HepG2 (cell line): ENCODE results near the gene ADGRL2. TPM values are rescaled to one million over a fixed set of nuclear protein-coding genes. Genes with fewer than 3 reads are reported as not detected.

Experiments
- ATAC-seq: fragments of 200-7000 bp; cut with Tn5 transposase; 3 replicates; pipeline ENCODE4 v1.9.1; 2020; ENCODE audit warnings: mild to moderate bottlenecking, moderate library complexity
- BruUV-seq: library from RNA; stranded (reverse); fragments of 400-500 nt; replicated peaks from 2 replicates; lab custom pipeline; 2021; lab: Mats Ljungman, UMichigan
- CTCF ChIA-PET: fragments of 300-600 bp; formaldehyde crosslinking; extraction: SDS; loops from one replicate; lab custom pipeline; 2021; ENCODE audit warnings: low total read pairs, inconsistent platforms, low intra/inter-chr PET ratio; lab: Yijun Ruan, JAX
- POLR2A ChIA-PET: fragments of 350-600 bp; sonication (Branson Sonifier 250); formaldehyde crosslinking; loops from one replicate; lab custom pipeline; 2020; ENCODE audit warnings: antibody characterized with exemption, inconsistent platforms; lab: Yijun Ruan, JAX
- DNase-seq: peaks from one replicate; pipeline ENCODE4 v3.0.0-alpha.2; 2015; ENCODE audit warnings: low spot score
- FAIRE-seq: peaks from 3 replicates; lab custom pipeline; 2011; peaks lifted over from hg19 to GRCh38; lab: Jason Lieb, UNC
- H2AFZ ChIP-seq: one replicate; pipeline ENCODE4 v1.6.1; 2011; ENCODE audit warnings: low read length, inconsistent platforms
- H3K27ac ChIP-seq: fragments of 300-600 bp; 3 replicates; pipeline ENCODE4 v1.8.0; 2011; ENCODE audit warnings: mixed run types, mild to moderate bottlenecking, mixed read lengths, low read length, inconsistent platforms; ENCODE audit not compliant: insufficient read depth; ENCODE audit errors: extremely low read length
- H3K27me3 ChIP-seq, 2 experiments: fragments of 200-600 bp in 1 of 2; 2 replicates in 1 of 2; 3 replicates in 1 of 2; pipeline versions ENCODE4 v1.6.0 to v1.8.0; 2011; ENCODE audit warnings: low read length in 2 of 2, mild to moderate bottlenecking in 2 of 2, moderate library complexity in 2 of 2, inconsistent platforms in 1 of 2; ENCODE audit not compliant: insufficient read depth in 2 of 2, control insufficient read depth in 1 of 2
- H3K36me3 ChIP-seq, 2 experiments: fragments of 200-600 bp in 1 of 2; replicated peaks in 1 of 2; 2 replicates in 1 of 2; 3 replicates in 1 of 2; pipeline versions ENCODE4 v1.5.1 to v1.8.0; 2011; ENCODE audit warnings: low read length in 2 of 2, inconsistent platforms in 1 of 2; ENCODE audit not compliant: insufficient read depth in 2 of 2, control insufficient read depth in 1 of 2
- H3K4me1 ChIP-seq: 2 replicates; pipeline ENCODE4 v1.5.1; 2012; ENCODE audit warnings: low read length, inconsistent platforms; ENCODE audit not compliant: insufficient read depth
- H3K4me2 ChIP-seq: 2 replicates; pipeline ENCODE4 v1.6.0; 2011; ENCODE audit warnings: low read depth, low read length, inconsistent platforms
- H3K4me3 ChIP-seq, 3 experiments: fragments of 200-600 bp in 1 of 3; sonication (generic), shearing (Covaris generic) in 1 of 3; replicated peaks in 1 of 3; 2 replicates each; pipeline ENCODE4 v1.5.1; 2011 to 2016; ENCODE audit warnings: low read length in 3 of 3, inconsistent platforms in 2 of 3, low read depth in 2 of 3, mild to moderate bottlenecking in 2 of 3, control low read depth in 1 of 3, mixed read lengths in 1 of 3; ENCODE audit not compliant: insufficient read depth in 1 of 3
- H3K79me2 ChIP-seq: one replicate; pipeline ENCODE4 v1.6.1; 2011; ENCODE audit warnings: low read length, inconsistent platforms; ENCODE audit not compliant: insufficient read depth
- H3K9ac ChIP-seq: 2 replicates; pipeline ENCODE4 v1.6.0; 2011; ENCODE audit warnings: mild to moderate bottlenecking, low read depth, low read length, inconsistent platforms; ENCODE audit not compliant: insufficient read depth
- H3K9me3 ChIP-seq: 2 replicates; pipeline ENCODE4 v1.5.1; 2012; ENCODE audit warnings: mild to moderate bottlenecking, low read length
- H4K20me1 ChIP-seq: 2 replicates; pipeline ENCODE4 v1.6.0; 2011; ENCODE audit warnings: inconsistent platforms, mild to moderate bottlenecking, low read length, moderate library complexity; ENCODE audit not compliant: insufficient read depth
- ATM ChIP-seq: fragments of 450-650 bp; IDR thresholded peaks from 2 replicates; pipeline ENCODE4 v1.7.1; 2017; ENCODE audit warnings: mild to moderate bottlenecking, borderline replicate concordance
- KDM6A ChIP-seq: IDR thresholded peaks from 2 replicates; pipeline ENCODE4 v1.6.1; 2016; ENCODE audit warnings: low read depth
- LBX2 ChIP-seq: sonication (generic); formaldehyde crosslinking; IDR thresholded peaks from 2 replicates; pipeline ENCODE4 v1.5.0; 2020; ENCODE audit warnings: missing genetic modification reagents, mild to moderate bottlenecking, borderline replicate concordance
- MXI1 ChIP-seq: IDR thresholded peaks from 3 replicates; pipeline ENCODE4 v1.6.1; 2012; ENCODE audit warnings: low read depth, low read length, inconsistent platforms, borderline replicate concordance
- NONO ChIP-seq, 2 experiments: fragments of 450-650 bp in 1 of 2; sonication (generic) in 1 of 2; formaldehyde crosslinking in 1 of 2; IDR thresholded peaks in 1 of 2; conservative IDR thresholded peaks in 1 of 2; 2 replicates each; pipeline versions ENCODE4 v1.6.1 to v1.8.0; 2017 to 2022; ENCODE audit warnings: mild to moderate bottlenecking in 1 of 2, missing genetic modification reagents in 1 of 2, moderate library complexity in 1 of 2
- SP1 ChIP-seq, 2 experiments: fragments of 450-650 bp in 1 of 2; sonication (generic) in 1 of 2; formaldehyde crosslinking in 1 of 2; IDR thresholded peaks; 2 replicates each; pipeline versions ENCODE4 v1.4.0 to v1.6.1; 2016 to 2020; ENCODE audit warnings: missing genetic modification reagents in 1 of 2
- ZNF101 ChIP-seq: sonication (generic); formaldehyde crosslinking; IDR thresholded peaks from 2 replicates; pipeline ENCODE4 v1.4.0; 2020; ENCODE audit warnings: mild to moderate bottlenecking, low read depth, missing genetic modification reagents, borderline replicate concordance
- ZNF292 ChIP-seq: sonication (generic); formaldehyde crosslinking; IDR thresholded peaks from 2 replicates; pipeline ENCODE4 v1.8.1; 2022; ENCODE audit warnings: mild to moderate bottlenecking, low read depth, missing genetic modification reagents, borderline replicate concordance
- ZNF30 ChIP-seq: sonication (generic); formaldehyde crosslinking; IDR thresholded peaks from 2 replicates; pipeline ENCODE4 v1.5.0; 2020; ENCODE audit warnings: mild to moderate bottlenecking, missing genetic modification reagents
- ZNF326 ChIP-seq: sonication (generic); formaldehyde crosslinking; IDR thresholded peaks from 2 replicates; pipeline ENCODE4 v1.4.0; 2020; ENCODE audit warnings: missing genetic modification reagents, borderline replicate concordance
- ZNF484 ChIP-seq: sonication (generic); formaldehyde crosslinking; IDR thresholded peaks from 2 replicates; pipeline ENCODE4 v1.5.1; 2020; ENCODE audit warnings: mild to moderate bottlenecking, low read depth, missing genetic modification reagents, borderline replicate concordance
- ZNF772 ChIP-seq: sonication (generic); formaldehyde crosslinking; IDR thresholded peaks from 2 replicates; pipeline ENCODE4 v1.5.0; 2020; ENCODE audit warnings: mild to moderate bottlenecking, missing genetic modification reagents
- WGBS: methylation state at CpG from one replicate; pipeline ENCODE4 v1.1.6; 2017; ENCODE audit warnings: low lambda C conversion rate; 5-methylcytosine and 5-hydroxymethylcytosine counted together
- in situ Hi-C: cut with HindIII; loops from 2 replicates; pipeline ENCODE4 v1.10.0; 2017; ENCODE audit warnings: low pct_unique_long_range_greater_than_20kb; ENCODE audit not compliant: extremely low pct_ligation_motif_present
- intact Hi-C: fragments of 100-400 bp; cut with micrococcal nuclease; formaldehyde crosslinking; loops from one replicate; pipeline ENCODE4 v1.10.0; 2022; ENCODE audit not compliant: unreplicated experiment
- polyA plus RNA-seq, 8 experiments: library from polyadenylated mRNA; depleted of rRNA in 3 of 8; stranded (reverse) in 7 of 8; unstranded in 1 of 8; fragments of >200 nt; fragmentation: Illumina TruSeq in 4 of 8; extraction: Trizol in 4 of 8; gene quantifications; 2 replicates each; pipeline versions ENCODE4 v1.2.1 to v1.2.3, GENCODE V29; 2011 to 2016; ENCODE audit warnings: low read depth in 4 of 8, missing spikeins in 1 of 8, mixed read lengths in 1 of 8; ENCODE audit not compliant: insufficient read depth in 1 of 8
- total RNA-seq, 5 experiments: library from RNA; depleted of rRNA; stranded (reverse); fragments of >200 nt; fragmentation: Illumina TruSeq; extraction: Trizol; gene quantifications; 2 replicates each; pipeline ENCODE4 v1.2.3, GENCODE V29; 2016; ENCODE audit warnings: low read depth in 1 of 5
- TF ChIP-seq, protein P1 (sequence below), 2 experiments: IDR thresholded peaks; 2 replicates each; pipeline ENCODE4 v1.6.1; 2011 to 2012; ENCODE audit warnings: low read length in 2 of 2, borderline replicate concordance in 1 of 2, low read depth in 1 of 2, mild to moderate bottlenecking in 1 of 2, moderate library complexity in 1 of 2

ADGRL2 gene
- total and polyA plus RNA-seq, 2 of the 13 experiments (the other 11 are each of a cell fraction or from before 2014, with no cell fraction given) = 15.3 to 31.6 TPM

- H3K4me3 ChIP-seq = no peak overlapping the region
- no peak overlapping the region for H3K27ac ChIP-seq
- H2AFZ ChIP-seq = no peak overlapping the region
- no TSS peak for BruUV-seq
- ATAC-seq = no peak
- WGBS = 4% methylated on average over 2 of the region's 2 CpGs
- DNase-seq = no peak
- in situ Hi-C loops (no loop called here), intact Hi-C loops (no loop called here)
- no peaks in the 10 kb centered on the region for H3K36me3 ChIP-seq
- ChIA-PET POLR2A (no interaction called here), CTCF (no interaction called here)
- peaks cover 62% of the 10 kb centered on the region for H3K9me3 ChIP-seq
- H3K4me2 ChIP-seq = no peak overlapping the region
- TF ChIP-seq, protein P1, sequence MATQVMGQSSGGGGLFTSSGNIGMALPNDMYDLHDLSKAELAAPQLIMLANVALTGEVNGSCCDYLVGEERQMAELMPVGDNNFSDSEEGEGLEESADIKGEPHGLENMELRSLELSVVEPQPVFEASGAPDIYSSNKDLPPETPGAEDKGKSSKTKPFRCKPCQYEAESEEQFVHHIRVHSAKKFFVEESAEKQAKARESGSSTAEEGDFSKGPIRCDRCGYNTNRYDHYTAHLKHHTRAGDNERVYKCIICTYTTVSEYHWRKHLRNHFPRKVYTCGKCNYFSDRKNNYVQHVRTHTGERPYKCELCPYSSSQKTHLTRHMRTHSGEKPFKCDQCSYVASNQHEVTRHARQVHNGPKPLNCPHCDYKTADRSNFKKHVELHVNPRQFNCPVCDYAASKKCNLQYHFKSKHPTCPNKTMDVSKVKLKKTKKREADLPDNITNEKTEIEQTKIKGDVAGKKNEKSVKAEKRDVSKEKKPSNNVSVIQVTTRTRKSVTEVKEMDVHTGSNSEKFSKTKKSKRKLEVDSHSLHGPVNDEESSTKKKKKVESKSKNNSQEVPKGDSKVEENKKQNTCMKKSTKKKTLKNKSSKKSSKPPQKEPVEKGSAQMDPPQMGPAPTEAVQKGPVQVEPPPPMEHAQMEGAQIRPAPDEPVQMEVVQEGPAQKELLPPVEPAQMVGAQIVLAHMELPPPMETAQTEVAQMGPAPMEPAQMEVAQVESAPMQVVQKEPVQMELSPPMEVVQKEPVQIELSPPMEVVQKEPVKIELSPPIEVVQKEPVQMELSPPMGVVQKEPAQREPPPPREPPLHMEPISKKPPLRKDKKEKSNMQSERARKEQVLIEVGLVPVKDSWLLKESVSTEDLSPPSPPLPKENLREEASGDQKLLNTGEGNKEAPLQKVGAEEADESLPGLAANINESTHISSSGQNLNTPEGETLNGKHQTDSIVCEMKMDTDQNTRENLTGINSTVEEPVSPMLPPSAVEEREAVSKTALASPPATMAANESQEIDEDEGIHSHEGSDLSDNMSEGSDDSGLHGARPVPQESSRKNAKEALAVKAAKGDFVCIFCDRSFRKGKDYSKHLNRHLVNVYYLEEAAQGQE (IDR thresholded peaks at IDR 0.05; ENCODE audit: borderline replicate concordance in 1 of 2, low read depth in 1 of 2, low read length in 2 of 2) = no peak
- no peak for TF ChIP-seq ZNF30
- no peak for TF ChIP-seq ATM
- TF ChIP-seq ZNF772 (CRISPR knock-in tag) = no peak
- TF ChIP-seq MXI1 = no peak
- no peak for TF ChIP-seq LBX2 (CRISPR knock-in tag)
- TF ChIP-seq ZNF326 (CRISPR knock-in tag) = no peak
- TF ChIP-seq ZNF292 (CRISPR knock-in tag) = no peak
- no peak for TF ChIP-seq SP1 (IDR thresholded peaks at IDR 0.05)
- TF ChIP-seq SP1 (CRISPR knock-in tag; IDR thresholded peaks at IDR 0.05) = no peak
- no peak for TF ChIP-seq ZNF484
- no peak for TF ChIP-seq KDM6A (CRISPR knock-in tag)
- TF ChIP-seq ZNF101 (CRISPR knock-in tag) = no peak
- TF ChIP-seq NONO (IDR thresholded peaks at IDR 0.05) = no peak
- no peak for TF ChIP-seq NONO (CRISPR knock-in tag; conservative IDR thresholded peaks at IDR 0.05)
- no peaks in the 10 kb centered on the region for H3K27me3 ChIP-seq
- H3K9ac ChIP-seq = no peak overlapping the region
- H4K20me1 ChIP-seq = no peaks in the 10 kb centered on the region
- no peak for FAIRE-seq
- no peaks in the 10 kb centered on the region for H3K79me2 ChIP-seq
- no peaks in the 10 kb centered on the region for H3K4me1 ChIP-seq
Observed at GRCh38 chr1:82018319-82018718, 217.6 kb downstream of the ADGRL2 start.
